Stomach (tissue), 9 donors: Measurements from ENCODE around the gene PSMB11. TPM values are rescaled to one million over a fixed set of nuclear protein-coding genes. Genes with fewer than 3 reads are reported as not detected.

Source experiments
- DNase-seq, 2 donors: peaks; one replicate each; pipeline versions ENCODE4 v3.0.0 to v3.0.0-alpha.2; 2013 to 2019
- H3K27ac ChIP-seq, 5 donors: fragments of 200-600 bp in 4 of 5; sonication (generic) in 4 of 5; one replicate each; pipeline ENCODE4 v1.5.1; 2013 to 2019; ENCODE audit warnings: mild to moderate bottlenecking in 1 of 5, moderate library complexity in 1 of 5
- H3K27me3 ChIP-seq, 3 donors: fragments of 200-600 bp; sonication (generic); one replicate each; pipeline ENCODE4 v1.5.1; 2017 to 2019; ENCODE audit warnings: mixed run types in 1 of 3
- H3K36me3 ChIP-seq, 4 donors: fragments of 200-600 bp; sonication (generic); 1 replicate in 3 of 4; 2 replicates in 1 of 4; pipeline ENCODE4 v1.5.1; 2016 to 2019
- H3K4me1 ChIP-seq, 4 donors: fragments of 200-600 bp; sonication (generic); one replicate each; pipeline ENCODE4 v1.5.1; 2016 to 2019
- H3K4me3 ChIP-seq, 4 donors: fragments of 200-600 bp; sonication (generic) in 3 of 4; one replicate each; pipeline ENCODE4 v1.5.1; 2016 to 2019; ENCODE audit warnings: mild to moderate bottlenecking in 1 of 4
- H3K9me3 ChIP-seq, 4 donors: fragments of 200-600 bp; sonication (generic); one replicate each; pipeline ENCODE4 v1.5.1; 2016 to 2019
- EP300 ChIP-seq: sonication (generic); formaldehyde crosslinking; IDR thresholded peaks from one replicate; pipeline ENCODE4 v1.6.1; 2017; ENCODE audit warnings: antibody characterized with exemption
- POLR2A ChIP-seq, 4 donors: fragments of 450-650 bp; IDR thresholded peaks; one replicate each; pipeline ENCODE4 v1.6.1; 2016; ENCODE audit warnings: antibody characterized with exemption in 4 of 4, control low read depth in 2 of 4, mild to moderate bottlenecking in 1 of 4, moderate library complexity in 1 of 4
- POLR2AphosphoS5 ChIP-seq, 3 donors: sonication (generic); formaldehyde crosslinking; IDR thresholded peaks; one replicate each; pipeline ENCODE4 v1.6.1; 2016; ENCODE audit warnings: antibody characterized with exemption in 3 of 3
- WGBS, 5 donors: extraction: QIAGEN DNeasy Blood & Tissue Kit in 3 of 5; methylation state at CpG; one replicate each; pipeline versions ENCODE4 v1.1.5 to v1.1.7; 2013 to 2018; 5-methylcytosine and 5-hydroxymethylcytosine counted together
- intact Hi-C: fragments of 100-400 bp; cut with DNase I; formaldehyde crosslinking; loops from one replicate; pipeline ENCODE4 v1.15.1; 2023; ENCODE audit warnings: low total_unique reads
- polyA plus RNA-seq, 3 donors: library from polyadenylated mRNA; stranded (reverse); fragments of 200-250 nt; gene quantifications; one replicate each; pipeline ENCODE4 v1.2.3, GENCODE V29; 2013
- total RNA-seq, 5 donors: library from RNA; depleted of rRNA; stranded (reverse); fragments of >200 nt; gene quantifications; one replicate each; pipeline versions ENCODE4 v1.1.0 to v1.2.3, GENCODE V29; 2014 to 2016
- TF ChIP-seq, protein P1 (sequence below), 7 experiments: fragments of 450-650 bp in 4 of 7; fragments of 200-600 bp in 3 of 7; sonication (generic) in 3 of 7; IDR thresholded peaks; one replicate each; pipeline ENCODE4 v1.5.1; 2016 to 2019; ENCODE audit warnings: antibody characterized with exemption in 7 of 7, control low read depth in 2 of 7, mild to moderate bottlenecking in 1 of 7
- donor health status: healthy with polysubstance abuse.
- donor health status: Bipolar disorder and iron deficiency.
- donor health status: healthy.

PSMB11 gene
- total and polyA plus RNA-seq, 8 donors: not detected

DNA sequence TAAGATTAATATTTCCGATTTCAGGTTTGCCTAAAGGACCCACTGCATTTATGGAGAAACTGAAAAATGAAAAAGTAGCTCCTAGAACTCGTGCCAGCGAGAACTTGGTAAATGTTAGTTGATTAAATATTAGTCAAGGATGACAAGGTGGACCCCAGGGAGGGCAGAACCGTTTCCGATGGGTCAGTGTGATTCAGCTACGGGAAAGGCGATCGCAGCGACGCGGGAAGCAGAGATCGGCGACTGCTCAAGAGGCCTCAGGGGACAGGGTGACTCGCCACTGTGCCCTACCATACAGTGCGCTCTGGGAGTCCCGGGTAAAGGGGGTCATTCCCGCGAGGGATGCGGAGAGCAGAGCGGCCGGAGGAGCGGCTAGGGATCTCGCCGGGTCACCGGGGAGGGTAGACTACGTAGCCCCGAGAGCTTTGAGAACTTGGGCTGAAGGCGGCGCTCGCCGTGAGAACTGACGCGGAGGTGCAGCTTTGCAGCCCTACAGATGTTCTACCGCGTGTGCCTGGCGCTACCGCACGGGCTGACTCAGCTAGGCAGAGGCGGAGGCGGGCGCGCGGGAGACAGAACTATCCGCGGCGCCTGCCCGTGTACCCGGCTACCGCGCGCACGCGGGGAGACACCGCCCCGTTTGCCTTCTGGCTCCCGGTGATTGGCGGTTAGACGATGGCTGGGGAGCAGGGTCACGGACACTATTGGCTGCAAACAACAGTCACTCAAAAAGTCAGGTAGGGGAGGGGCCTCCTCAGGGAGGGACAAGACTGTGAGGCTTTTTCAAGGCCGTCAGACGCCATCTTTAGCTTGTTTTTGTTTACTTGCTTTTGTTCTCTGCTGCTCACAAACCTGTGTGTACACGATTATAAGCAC is 35.2 kb upstream of the PSMB11 start:
- DNase-seq: peak; percentile 98 to 99
- intact Hi-C loops: no loop called here
- Histone ChIP-seq H3K4me1 (peaks cover 9 to 36% (median 24%) of the 10 kb centered on the region in 4 donors), H3K9me3 (no peaks in the 10 kb centered on the region), H3K36me3 (no peaks in the 10 kb centered on the region), H3K4me3 (peak overlapping the region; percentile 52 to 66 (median 54)), H3K27me3 (no peaks in the 10 kb centered on the region), H3K27ac (peak overlapping the region; percentile 91 to 95 (median 92))
- 0 to 1% (median 0%) methylated on average over 32 to 62 of the region's 62 CpGs for WGBS, 5 donors
- no peak for TF ChIP-seq EP300
- TF ChIP-seq POLR2AphosphoS5 (IDR thresholded peaks at IDR 0.05): peak; percentile 79 to 95 (median 86)
- TF ChIP-seq POLR2A (IDR thresholded peaks at IDR 0.05): peak in 2 of 4 donors; percentile 27 to 55

DNA sequence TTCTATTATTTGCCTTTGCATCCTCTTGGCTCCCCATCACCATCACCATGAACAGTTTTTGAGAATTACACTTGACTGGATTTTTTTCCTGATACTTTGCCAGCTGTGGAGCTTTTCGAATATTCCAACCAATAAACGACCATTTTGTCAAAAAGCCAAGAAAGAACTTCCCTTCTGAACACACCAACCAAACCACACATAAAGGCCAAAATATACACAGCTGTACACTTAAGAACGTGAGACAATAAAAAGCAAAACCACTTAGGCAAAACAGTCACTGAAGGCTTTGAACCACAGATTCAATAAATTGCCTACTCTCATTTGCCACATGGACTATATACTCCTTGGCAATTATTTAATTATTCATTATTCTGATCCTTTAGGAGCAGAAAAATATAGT is 33.2 kb upstream of the PSMB11 start:
- no peak for DNase-seq
- Histone ChIP-seq H3K27ac (no peak overlapping the region), H3K9me3 (no peaks in the 10 kb centered on the region), H3K4me1 (peaks cover 9 to 36% (median 24%) of the 10 kb centered on the region in 4 donors), H3K4me3 (no peak overlapping the region), H3K27me3 (no peaks in the 10 kb centered on the region), H3K36me3 (no peaks in the 10 kb centered on the region)
- TF ChIP-seq, protein P1, sequence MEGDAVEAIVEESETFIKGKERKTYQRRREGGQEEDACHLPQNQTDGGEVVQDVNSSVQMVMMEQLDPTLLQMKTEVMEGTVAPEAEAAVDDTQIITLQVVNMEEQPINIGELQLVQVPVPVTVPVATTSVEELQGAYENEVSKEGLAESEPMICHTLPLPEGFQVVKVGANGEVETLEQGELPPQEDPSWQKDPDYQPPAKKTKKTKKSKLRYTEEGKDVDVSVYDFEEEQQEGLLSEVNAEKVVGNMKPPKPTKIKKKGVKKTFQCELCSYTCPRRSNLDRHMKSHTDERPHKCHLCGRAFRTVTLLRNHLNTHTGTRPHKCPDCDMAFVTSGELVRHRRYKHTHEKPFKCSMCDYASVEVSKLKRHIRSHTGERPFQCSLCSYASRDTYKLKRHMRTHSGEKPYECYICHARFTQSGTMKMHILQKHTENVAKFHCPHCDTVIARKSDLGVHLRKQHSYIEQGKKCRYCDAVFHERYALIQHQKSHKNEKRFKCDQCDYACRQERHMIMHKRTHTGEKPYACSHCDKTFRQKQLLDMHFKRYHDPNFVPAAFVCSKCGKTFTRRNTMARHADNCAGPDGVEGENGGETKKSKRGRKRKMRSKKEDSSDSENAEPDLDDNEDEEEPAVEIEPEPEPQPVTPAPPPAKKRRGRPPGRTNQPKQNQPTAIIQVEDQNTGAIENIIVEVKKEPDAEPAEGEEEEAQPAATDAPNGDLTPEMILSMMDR (IDR thresholded peaks at IDR 0.05): no peak
- TF ChIP-seq EP300: no peak
- no peak for TF ChIP-seq POLR2AphosphoS5 (IDR thresholded peaks at IDR 0.05)
- 16 to 29% (median 23%) methylated on average over 3 of the region's 3 CpGs for WGBS, 5 donors
- intact Hi-C loops: no loop called here

DNA sequence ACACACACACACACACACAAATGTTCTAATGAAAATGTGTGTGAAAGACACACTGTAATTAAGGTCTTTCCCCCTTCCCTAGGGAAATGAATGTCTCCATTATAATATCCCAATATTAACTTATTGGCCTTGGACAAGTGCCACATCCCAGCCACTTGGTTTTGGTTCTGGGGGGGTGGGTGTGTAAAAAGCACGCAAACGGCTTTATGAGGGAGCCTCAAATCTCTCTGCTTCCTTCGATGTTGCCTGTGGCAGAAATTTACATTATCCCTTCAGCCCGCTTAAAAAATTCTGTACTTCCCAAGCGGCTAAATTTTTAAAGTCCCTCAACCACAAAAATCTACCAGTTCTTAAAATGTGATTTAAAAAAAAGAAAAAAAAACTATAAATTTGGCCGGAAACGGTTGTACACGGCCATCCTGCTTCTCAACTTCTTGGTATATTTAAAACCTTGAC is 32.5 kb upstream of the PSMB11 start:
- H3K36me3 ChIP-seq: no peaks in the 10 kb centered on the region
- TF ChIP-seq POLR2AphosphoS5 (IDR thresholded peaks at IDR 0.05) (no peak), POLR2A (IDR thresholded peaks at IDR 0.05) (no peak), EP300 (no peak)
- TF ChIP-seq, protein P1 (IDR thresholded peaks at IDR 0.05): no peak
- H3K4me3 ChIP-seq: peak overlapping the region; percentile 46 to 67 (median 52)
- H3K27ac ChIP-seq: peak overlapping the region in 4 of 5 donors; percentile 80 to 90 (median 86)
- H3K9me3 ChIP-seq: no peaks in the 10 kb centered on the region
- peaks cover 9 to 36% (median 24%) of the 10 kb centered on the region in 4 donors for H3K4me1 ChIP-seq
- intact Hi-C loops: no loop called here
- DNase-seq: no peak
- no peaks in the 10 kb centered on the region for H3K27me3 ChIP-seq
- WGBS, 5 donors: 15 to 21% (median 18%) methylated on average over 8 of the region's 8 CpGs

DNA sequence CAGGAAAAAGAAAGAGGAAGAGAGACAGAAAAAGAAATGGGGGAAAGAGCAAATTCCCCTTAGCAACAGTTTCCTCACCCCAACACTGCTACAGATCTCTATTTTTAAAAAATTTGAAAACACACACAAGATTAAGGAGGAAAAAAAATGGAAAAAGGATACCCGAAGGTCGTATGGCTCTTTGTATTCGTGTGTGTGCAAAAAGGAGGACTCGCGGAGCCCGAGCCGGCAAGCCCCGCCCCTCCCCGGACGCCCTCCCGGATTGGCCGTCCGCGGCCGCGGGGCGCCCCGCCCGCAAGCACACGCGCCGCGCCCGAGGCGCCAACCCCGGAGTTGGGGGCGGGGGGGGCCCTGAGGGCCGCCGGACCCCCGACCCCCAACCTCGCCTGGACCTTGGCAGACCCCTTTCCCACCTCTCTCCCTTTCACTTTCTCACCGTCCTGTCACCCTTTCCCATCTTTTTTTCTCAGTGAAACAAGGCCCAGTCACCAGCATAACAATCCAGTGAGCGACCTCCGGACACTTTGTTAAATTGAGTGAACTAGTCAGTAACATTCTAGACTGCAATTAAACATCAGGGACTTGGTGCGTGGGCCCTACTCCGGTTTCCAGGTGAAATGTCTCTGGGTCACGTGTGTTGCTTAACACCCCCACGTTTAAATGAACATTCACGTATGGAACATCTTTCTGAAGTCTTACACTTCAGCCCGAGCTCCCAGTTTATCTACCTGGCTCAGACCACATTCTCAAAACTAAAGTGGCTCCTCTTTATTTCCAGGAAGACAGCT is 31.9 kb upstream of the PSMB11 start, which contains the start of gene C14orf93:
Gene C14orf93, minus strand, starts transcription at position 205 of the 788 bp plus-strand sequence. CDS start 11,120 bp downstream, outside the sequence.
- H3K27me3 ChIP-seq: no peaks in the 10 kb centered on the region
- no peaks in the 10 kb centered on the region for H3K9me3 ChIP-seq
- peak within 1 kb of the TSS; percentile 46 to 67 (median 52) for H3K4me3 ChIP-seq
- H3K27ac ChIP-seq: peak within 1 kb of the TSS; percentile 80 to 90 (median 85)
- TF ChIP-seq POLR2AphosphoS5 (IDR thresholded peaks at IDR 0.05) (peak in 2 of 3 donors; percentile 12 to 38), POLR2A (IDR thresholded peaks at IDR 0.05) (no peak)
- no peaks in the 10 kb centered on the region for H3K36me3 ChIP-seq
- H3K4me1 ChIP-seq: peaks cover 9 to 36% (median 24%) of the 10 kb centered on the region in 4 donors
- 1 to 3% (median 2%) methylated on average over 31 to 40 of the region's 40 CpGs for WGBS, 5 donors
- DNase-seq: peak; percentile 82 to 94
- intact Hi-C loops: no loop called here
